Measurements from ENCODE around the gene GBP4.

GBP4 gene

DNA sequence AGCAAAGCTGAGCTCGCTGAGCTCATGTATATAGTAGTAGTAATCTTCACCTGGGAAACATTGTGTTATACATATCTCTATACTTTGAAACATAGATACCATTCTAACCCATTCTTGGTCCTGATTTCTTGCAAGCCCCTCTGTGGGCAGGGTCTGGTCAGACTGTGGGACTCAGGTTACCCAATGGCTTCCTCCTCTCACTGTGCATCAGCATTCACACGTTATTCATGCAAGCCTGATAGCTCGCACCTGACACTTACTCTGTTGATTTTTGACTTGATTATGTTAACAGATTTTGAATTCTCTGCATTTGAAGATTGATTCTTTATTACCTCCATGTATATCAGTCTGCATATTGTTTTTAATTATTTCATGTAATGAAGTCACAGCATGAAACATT lies 24.3 kb downstream of the GBP4 start:
- Mint-ChIP-seq H3K27ac (no peak overlapping the region), H3K27me3 (ENCODE audit: low read depth, poor library complexity) (peaks cover 3% of the 10 kb centered on the region), H3K4me1 (no peaks in the 10 kb centered on the region), H3K36me3 (ENCODE audit: low read depth) (no peaks in the 10 kb centered on the region), H3K9me3 (no peaks in the 10 kb centered on the region), H3K4me3 (no peak overlapping the region)
- TF ChIP-seq, protein P1, sequence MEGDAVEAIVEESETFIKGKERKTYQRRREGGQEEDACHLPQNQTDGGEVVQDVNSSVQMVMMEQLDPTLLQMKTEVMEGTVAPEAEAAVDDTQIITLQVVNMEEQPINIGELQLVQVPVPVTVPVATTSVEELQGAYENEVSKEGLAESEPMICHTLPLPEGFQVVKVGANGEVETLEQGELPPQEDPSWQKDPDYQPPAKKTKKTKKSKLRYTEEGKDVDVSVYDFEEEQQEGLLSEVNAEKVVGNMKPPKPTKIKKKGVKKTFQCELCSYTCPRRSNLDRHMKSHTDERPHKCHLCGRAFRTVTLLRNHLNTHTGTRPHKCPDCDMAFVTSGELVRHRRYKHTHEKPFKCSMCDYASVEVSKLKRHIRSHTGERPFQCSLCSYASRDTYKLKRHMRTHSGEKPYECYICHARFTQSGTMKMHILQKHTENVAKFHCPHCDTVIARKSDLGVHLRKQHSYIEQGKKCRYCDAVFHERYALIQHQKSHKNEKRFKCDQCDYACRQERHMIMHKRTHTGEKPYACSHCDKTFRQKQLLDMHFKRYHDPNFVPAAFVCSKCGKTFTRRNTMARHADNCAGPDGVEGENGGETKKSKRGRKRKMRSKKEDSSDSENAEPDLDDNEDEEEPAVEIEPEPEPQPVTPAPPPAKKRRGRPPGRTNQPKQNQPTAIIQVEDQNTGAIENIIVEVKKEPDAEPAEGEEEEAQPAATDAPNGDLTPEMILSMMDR (IDR thresholded peaks at IDR 0.05), result no peak
- DNase-seq, result no peak

DNA sequence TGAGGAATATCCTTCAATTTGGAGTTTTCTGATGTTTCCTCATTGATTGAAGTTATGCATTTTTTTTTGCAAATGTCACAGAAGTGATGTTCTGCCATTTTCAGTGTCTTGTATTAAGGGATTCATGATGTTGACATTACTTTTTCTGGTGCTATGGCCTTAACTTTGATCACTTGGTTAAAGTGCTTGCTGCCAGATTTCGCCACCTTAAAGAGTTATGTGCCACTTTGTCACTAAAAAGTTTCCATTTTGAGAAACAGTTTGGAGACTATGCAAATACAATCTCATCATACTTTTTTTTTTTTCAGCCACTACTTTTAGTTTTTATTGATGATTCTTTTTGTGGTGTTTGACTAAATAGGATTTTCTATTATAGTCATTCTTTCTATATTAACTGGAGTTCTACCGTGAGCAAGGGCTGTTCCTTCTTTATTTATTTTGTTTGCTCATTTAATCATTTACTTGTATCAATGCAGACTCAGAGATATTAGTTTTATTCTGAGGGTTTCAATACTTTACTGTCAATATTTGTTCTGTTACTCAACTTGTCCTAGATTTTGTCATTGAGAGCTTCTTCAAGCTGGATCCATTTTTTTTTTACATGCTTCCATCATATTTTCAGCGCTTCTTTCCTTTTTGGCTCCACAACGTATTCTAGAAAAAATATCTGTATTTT lies 26.1 kb downstream of the GBP4 start:
- Mint-ChIP-seq H3K27me3 (ENCODE audit: low read depth, poor library complexity) (no peaks in the 10 kb centered on the region), H3K36me3 (ENCODE audit: low read depth) (no peaks in the 10 kb centered on the region), H3K27ac (no peak overlapping the region), H3K9me3 (no peaks in the 10 kb centered on the region), H3K4me1 (no peaks in the 10 kb centered on the region), H3K4me3 (no peak overlapping the region)
- TF ChIP-seq, protein P1 (IDR thresholded peaks at IDR 0.05), result no peak
- DNase-seq, result no peak

DNA sequence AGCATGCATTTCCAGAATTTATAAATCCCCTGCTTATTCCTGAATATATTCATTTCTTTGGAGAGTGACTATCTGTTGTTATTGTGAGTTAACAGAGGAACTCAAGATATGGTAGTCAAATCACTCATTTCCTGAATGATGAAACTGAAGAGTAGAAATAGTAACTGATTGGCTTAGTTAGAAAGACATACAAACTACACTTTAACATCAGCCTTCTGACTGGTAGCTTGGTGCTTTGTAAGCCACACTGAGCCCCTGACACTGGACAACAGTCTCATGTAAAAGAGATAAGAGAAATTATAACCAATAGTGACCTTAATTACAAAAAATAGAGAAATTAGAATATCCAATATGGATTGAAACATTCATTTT lies 27.7 kb downstream of the GBP4 start:
- no peaks in the 10 kb centered on the region for H3K4me1 Mint-ChIP-seq
- TF ChIP-seq, protein P1 (IDR thresholded peaks at IDR 0.05), result no peak
- H3K27me3 Mint-ChIP-seq (ENCODE audit: low read depth, poor library complexity), result no peaks in the 10 kb centered on the region

DNA sequence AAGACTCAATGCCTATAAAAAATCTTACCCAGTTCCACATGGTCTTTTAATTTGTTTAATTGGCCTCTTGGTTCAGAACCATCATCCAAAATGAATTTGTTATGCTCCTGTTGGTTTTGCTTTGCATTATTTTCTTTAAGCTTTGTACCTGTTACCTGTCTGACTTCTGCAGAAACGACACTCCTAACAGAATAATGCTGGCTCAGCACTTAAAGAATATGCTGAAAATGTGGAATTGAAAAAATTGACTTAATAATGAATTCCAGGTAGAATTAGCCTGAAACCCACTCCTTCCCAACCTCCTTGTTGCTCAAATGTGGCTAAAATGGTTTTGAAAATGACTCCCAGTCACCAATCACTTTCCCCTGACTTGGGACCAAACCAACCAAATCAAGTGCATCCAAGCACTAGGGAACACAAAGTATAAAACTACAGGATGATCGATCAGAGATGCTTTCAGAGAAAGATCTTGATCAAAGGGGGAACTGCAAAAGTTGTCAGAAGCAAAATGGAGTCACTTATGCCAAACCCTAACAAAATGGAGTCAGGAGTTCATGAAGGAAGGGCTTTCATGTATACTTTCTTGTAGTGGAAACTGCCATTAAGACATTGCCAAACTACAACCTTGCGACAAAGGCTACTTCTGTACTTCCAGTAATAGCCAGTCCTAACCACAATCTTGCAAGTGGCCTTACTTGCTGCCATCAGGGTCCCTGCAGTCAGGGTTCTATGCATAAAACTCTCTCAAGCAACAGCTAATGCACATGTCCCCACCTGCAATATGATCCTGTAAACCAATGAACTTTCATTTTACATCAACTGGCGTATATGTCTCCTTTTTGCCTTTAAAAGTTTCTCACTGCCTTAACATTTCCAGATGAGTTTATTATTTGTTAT lies 28.3 kb downstream of the GBP4 start:
- DNase-seq, result no peak
- Mint-ChIP-seq H3K27me3 (ENCODE audit: low read depth, poor library complexity) (no peaks in the 10 kb centered on the region), H3K27ac (no peak overlapping the region), H3K9me3 (no peaks in the 10 kb centered on the region), H3K36me3 (ENCODE audit: low read depth) (no peaks in the 10 kb centered on the region), H3K4me3 (no peak overlapping the region), H3K4me1 (no peaks in the 10 kb centered on the region)
- TF ChIP-seq, protein P1 (IDR thresholded peaks at IDR 0.05), result no peak

More for the DNA sequence above, 27.7 kb downstream of the GBP4 start:
- no peak overlapping the region for H3K27ac Mint-ChIP-seq
- no peaks in the 10 kb centered on the region for H3K9me3 Mint-ChIP-seq
- DNase-seq, result no peak
- H3K4me3 Mint-ChIP-seq, result no peak overlapping the region
- no peaks in the 10 kb centered on the region for H3K36me3 Mint-ChIP-seq (ENCODE audit: low read depth)

DNA sequence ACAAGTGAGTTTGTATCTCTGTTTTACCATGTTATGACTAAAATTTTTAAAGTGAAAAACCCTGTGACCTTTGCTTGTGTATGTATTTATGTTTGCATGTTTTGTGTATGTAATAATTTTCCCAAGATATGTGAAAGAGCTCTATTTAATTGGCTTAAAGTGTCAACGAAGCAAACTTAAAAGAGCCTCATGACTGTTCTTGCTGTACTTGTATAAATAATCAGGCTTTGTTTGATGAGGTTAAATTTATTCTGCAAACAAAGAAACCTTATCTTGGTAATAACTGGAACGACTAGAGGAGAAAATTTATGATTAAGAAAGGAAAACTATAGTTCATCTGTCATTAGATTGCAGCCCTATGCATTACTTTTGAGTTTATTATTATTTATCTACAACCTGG lies 29.6 kb downstream of the GBP4 start:
- no peaks in the 10 kb centered on the region for H3K9me3 Mint-ChIP-seq
- TF ChIP-seq, protein P1 (IDR thresholded peaks at IDR 0.05), result no peak
- peaks cover 3% of the 10 kb centered on the region for H3K27me3 Mint-ChIP-seq (ENCODE audit: low read depth, poor library complexity)
- no peak for DNase-seq
- no peaks in the 10 kb centered on the region for H3K36me3 Mint-ChIP-seq (ENCODE audit: low read depth)
- H3K27ac Mint-ChIP-seq, result no peak overlapping the region
- no peak overlapping the region for H3K4me3 Mint-ChIP-seq
- no peaks in the 10 kb centered on the region for H3K4me1 Mint-ChIP-seq
